WTC11 (cell line): Measurements from ENCODE around the gene SMURF1. TPM values are rescaled to one million over a fixed set of nuclear protein-coding genes. Genes with fewer than 3 reads are reported as not detected.

Experiments used
- ATAC-seq: fragments of 200-7000 bp; cut with Tn5 transposase; 2 replicates; pipeline ENCODE4 v1.10.0; 2021; ENCODE audit warnings: mild to moderate bottlenecking, moderate library complexity
- CTCF ChIA-PET: fragments of 300-600 bp; sonication (Branson Sonifier 250); formaldehyde crosslinking; loops from one replicate; lab custom pipeline; 2021; ENCODE audit warnings: antibody characterized with exemption; lab: Charles Lee
- POLR2A ChIA-PET: fragments of 350-600 bp; sonication (Branson Sonifier 250); formaldehyde crosslinking; loops from one replicate; lab custom pipeline; 2021; ENCODE audit warnings: antibody characterized with exemption; lab: Charles Lee
- DNase-seq: peaks from one replicate; pipeline ENCODE4 v3.0.0; 2021; ENCODE audit warnings: low spot score
- H3K27ac Mint-ChIP-seq: 2 replicates; pipeline ENCODE4 v1.8.0; 2021; ENCODE audit warnings: mixed read lengths
- H3K27me3 Mint-ChIP-seq: 2 replicates; pipeline ENCODE4 v1.8.0; 2021; ENCODE audit warnings: low read depth, mild to moderate bottlenecking, moderate library complexity, mixed read lengths
- H3K36me3 Mint-ChIP-seq: 2 replicates; pipeline ENCODE4 v1.8.0; 2021; ENCODE audit warnings: mixed read lengths
- H3K4me1 Mint-ChIP-seq: 2 replicates; pipeline ENCODE4 v1.8.0; 2022; ENCODE audit warnings: mixed read lengths
- H3K4me3 Mint-ChIP-seq: 2 replicates; pipeline ENCODE4 v1.8.0; 2021; ENCODE audit warnings: mild to moderate bottlenecking, moderate library complexity, mixed read lengths
- H3K9me3 Mint-ChIP-seq: 2 replicates; pipeline ENCODE4 v1.8.0; 2021; ENCODE audit warnings: mixed read lengths
- CREB1 ChIP-seq: sonication (generic); formaldehyde crosslinking; IDR thresholded peaks from 2 replicates; pipeline ENCODE4 v1.8.0; 2023; ENCODE audit warnings: mild to moderate bottlenecking, missing genetic modification reagents
- ESRRA ChIP-seq: sonication (generic); formaldehyde crosslinking; IDR thresholded peaks from 2 replicates; pipeline ENCODE4 v1.8.1; 2022; ENCODE audit warnings: mild to moderate bottlenecking, missing genetic modification reagents, borderline replicate concordance
- ETV6 ChIP-seq: sonication (generic); formaldehyde crosslinking; IDR thresholded peaks from 2 replicates; pipeline ENCODE4 v1.8.1; 2022; ENCODE audit warnings: mild to moderate bottlenecking, missing genetic modification reagents
- JAZF1 ChIP-seq: fragments of 250-450 bp; sonication (Bioruptor Pico); IDR thresholded peaks from 2 replicates; pipeline ENCODE4 v1.9.0; 2021; ENCODE audit warnings: moderate library complexity, mild to moderate bottlenecking, inconsistent platforms
- KAT7 ChIP-seq: sonication (generic); formaldehyde crosslinking; IDR thresholded peaks from 2 replicates; pipeline ENCODE4 v1.8.1; 2023; ENCODE audit warnings: missing genetic modification reagents, mild to moderate bottlenecking, borderline replicate concordance
- MLX ChIP-seq: sonication (generic); formaldehyde crosslinking; IDR thresholded peaks from 2 replicates; pipeline ENCODE4 v1.8.1; 2023; ENCODE audit warnings: mild to moderate bottlenecking, missing genetic modification reagents, moderate library complexity
- MXD4 ChIP-seq: fragments of 250-450 bp; sonication (Bioruptor Pico); IDR thresholded peaks from 2 replicates; pipeline ENCODE4 v1.8.0; 2021; ENCODE audit warnings: mild to moderate bottlenecking, moderate library complexity, borderline replicate concordance
- NR2C2 ChIP-seq: sonication (generic); formaldehyde crosslinking; IDR thresholded peaks from 2 replicates; pipeline ENCODE4 v1.8.0; 2022; ENCODE audit warnings: mild to moderate bottlenecking, missing genetic modification reagents
- USF2 ChIP-seq: sonication (generic); formaldehyde crosslinking; IDR thresholded peaks from 2 replicates; pipeline ENCODE4 v1.8.1; 2023; ENCODE audit warnings: mild to moderate bottlenecking, missing genetic modification reagents, moderate library complexity
- ZBTB21 ChIP-seq: sonication (generic); formaldehyde crosslinking; IDR thresholded peaks from 2 replicates; pipeline ENCODE4 v1.8.1; 2023; ENCODE audit warnings: mild to moderate bottlenecking, missing genetic modification reagents, borderline replicate concordance
- ZNF219 ChIP-seq: sonication (generic); formaldehyde crosslinking; IDR thresholded peaks from 2 replicates; pipeline ENCODE4 v1.8.0; 2023; ENCODE audit warnings: missing genetic modification reagents, mild to moderate bottlenecking, borderline replicate concordance
- ZNF423 ChIP-seq: fragments of 250-450 bp; sonication (Bioruptor Pico); IDR thresholded peaks from 2 replicates; pipeline ENCODE4 v2.1.2; 2022; ENCODE audit warnings: mild to moderate bottlenecking, moderate library complexity
- ZNF425 ChIP-seq: fragments of 250-450 bp; sonication (Bioruptor Pico); conservative IDR thresholded peaks from 2 replicates; pipeline ENCODE4 v1.9.0; 2021; ENCODE audit warnings: mild to moderate bottlenecking
- ZNF671 ChIP-seq: fragments of 250-450 bp; sonication (Bioruptor Pico); IDR thresholded peaks from 2 replicates; pipeline ENCODE4 v1.8.0; 2021; ENCODE audit warnings: mild to moderate bottlenecking
- total RNA-seq: library from RNA; stranded (reverse); gene quantifications from 3 replicates; pipeline ENCODE4 v1.2.3, GENCODE V29; 2021
- TF ChIP-seq, protein P1 (sequence below): fragments of 250-450 bp; sonication (Bioruptor Pico); IDR thresholded peaks from 2 replicates; pipeline ENCODE4 v1.9.0; 2021; ENCODE audit warnings: mild to moderate bottlenecking
- TF ChIP-seq, protein P2 (sequence below): sonication (generic); formaldehyde crosslinking; IDR thresholded peaks from 2 replicates; pipeline ENCODE4 v1.8.1; 2022; ENCODE audit warnings: low read depth, mild to moderate bottlenecking, moderate library complexity, missing genetic modification reagents, borderline replicate concordance
- TF ChIP-seq, protein P3 (sequence below): sonication (generic); formaldehyde crosslinking; IDR thresholded peaks from 2 replicates; pipeline ENCODE4 v1.8.1; 2023; ENCODE audit warnings: mild to moderate bottlenecking, moderate library complexity, missing genetic modification reagents
- TF ChIP-seq, protein P4 (sequence below): sonication (generic); formaldehyde crosslinking; IDR thresholded peaks from 2 replicates; pipeline ENCODE4 v1.8.1; 2023; ENCODE audit warnings: mild to moderate bottlenecking, missing genetic modification reagents
- TF ChIP-seq, protein P5 (sequence below): sonication (generic); formaldehyde crosslinking; IDR thresholded peaks from 2 replicates; pipeline ENCODE4 v1.8.1; 2022; ENCODE audit warnings: mild to moderate bottlenecking, moderate library complexity, missing genetic modification reagents
- TF ChIP-seq, protein P6 (sequence below): sonication (generic); formaldehyde crosslinking; conservative IDR thresholded peaks from 2 replicates; pipeline ENCODE4 v1.8.1; 2023; ENCODE audit warnings: mild to moderate bottlenecking, low read depth, missing genetic modification reagents, moderate library complexity
- TF ChIP-seq, protein P7 (sequence below): sonication (generic); formaldehyde crosslinking; IDR thresholded peaks from 2 replicates; pipeline ENCODE4 v1.8.1; 2023; ENCODE audit warnings: mild to moderate bottlenecking, missing genetic modification reagents

Gene SMURF1
- total RNA-seq, 1 experiment from 2014 or later = 23.2 TPM

GRCh38 chr7:98995523-98996149 lies 148.3 kb downstream of the SMURF1 start:
- CTCF ChIA-PET = no interaction called here
- H3K36me3 Mint-ChIP-seq = peaks cover 48% of the 10 kb centered on the region
- TF ChIP-seq USF2 (CRISPR knock-in tag) (no peak), ZNF671 (CRISPR knock-in tag) (no peak), ZNF219 (CRISPR knock-in tag) (no peak), MLX (no peak), JAZF1 (no peak), ZNF425 (CRISPR knock-in tag) (no peak), ETV6 (no peak), MXD4 (CRISPR knock-in tag) (no peak), CREB1 (no peak), ZNF423 (CRISPR knock-in tag) (no peak), KAT7 (CRISPR knock-in tag) (no peak)
- TF ChIP-seq, protein P1, sequence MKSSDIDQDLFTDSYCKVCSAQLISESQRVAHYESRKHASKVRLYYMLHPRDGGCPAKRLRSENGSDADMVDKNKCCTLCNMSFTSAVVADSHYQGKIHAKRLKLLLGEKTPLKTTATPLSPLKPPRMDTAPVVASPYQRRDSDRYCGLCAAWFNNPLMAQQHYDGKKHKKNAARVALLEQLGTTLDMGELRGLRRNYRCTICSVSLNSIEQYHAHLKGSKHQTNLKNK (CRISPR knock-in tag) = no peak
- TF ChIP-seq, protein P2, sequence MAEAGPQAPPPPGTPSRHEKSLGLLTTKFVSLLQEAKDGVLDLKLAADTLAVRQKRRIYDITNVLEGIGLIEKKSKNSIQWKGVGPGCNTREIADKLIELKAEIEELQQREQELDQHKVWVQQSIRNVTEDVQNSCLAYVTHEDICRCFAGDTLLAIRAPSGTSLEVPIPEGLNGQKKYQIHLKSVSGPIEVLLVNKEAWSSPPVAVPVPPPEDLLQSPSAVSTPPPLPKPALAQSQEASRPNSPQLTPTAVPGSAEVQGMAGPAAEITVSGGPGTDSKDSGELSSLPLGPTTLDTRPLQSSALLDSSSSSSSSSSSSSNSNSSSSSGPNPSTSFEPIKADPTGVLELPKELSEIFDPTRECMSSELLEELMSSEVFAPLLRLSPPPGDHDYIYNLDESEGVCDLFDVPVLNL (CRISPR knock-in tag) = no peak
- no peak overlapping the region for H3K4me3 Mint-ChIP-seq
- POLR2A ChIA-PET = no interaction called here
- H3K9me3 Mint-ChIP-seq = no peaks in the 10 kb centered on the region
- no peaks in the 10 kb centered on the region for H3K27me3 Mint-ChIP-seq
- H3K27ac Mint-ChIP-seq = no peak overlapping the region
- ATAC-seq (no peak), DNase-seq (no peak)
- H3K4me1 Mint-ChIP-seq = no peaks in the 10 kb centered on the region

DNA sequence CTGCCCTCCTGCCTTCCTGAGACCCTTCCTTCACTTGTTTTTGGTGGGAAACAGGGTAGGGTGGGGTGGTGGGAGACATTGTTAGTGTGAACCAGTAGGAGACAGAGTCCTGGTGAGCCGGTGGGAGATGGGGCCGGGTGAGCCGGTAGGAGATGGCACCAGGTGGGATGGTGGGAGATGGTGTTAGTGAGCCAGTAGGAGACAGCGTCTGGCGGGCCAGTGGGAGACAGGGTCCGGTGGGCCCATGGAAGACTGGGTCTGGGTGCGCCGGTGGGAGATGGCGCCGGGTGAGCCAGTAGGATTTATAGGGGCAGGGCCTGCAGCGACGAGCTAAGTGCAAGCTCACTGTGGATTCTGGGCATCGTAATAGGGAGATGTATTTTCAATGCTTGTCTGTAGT lies 148.8 kb downstream of the SMURF1 start:
- ATAC-seq (no peak), DNase-seq (no peak)
- Mint-ChIP-seq H3K27ac (no peak overlapping the region), H3K9me3 (no peaks in the 10 kb centered on the region), H3K4me1 (no peaks in the 10 kb centered on the region), H3K36me3 (peaks cover 52% of the 10 kb centered on the region), H3K4me3 (no peak overlapping the region), H3K27me3 (no peaks in the 10 kb centered on the region)
- ChIA-PET POLR2A (no interaction called here), CTCF (no interaction called here)
- TF ChIP-seq, protein P3, sequence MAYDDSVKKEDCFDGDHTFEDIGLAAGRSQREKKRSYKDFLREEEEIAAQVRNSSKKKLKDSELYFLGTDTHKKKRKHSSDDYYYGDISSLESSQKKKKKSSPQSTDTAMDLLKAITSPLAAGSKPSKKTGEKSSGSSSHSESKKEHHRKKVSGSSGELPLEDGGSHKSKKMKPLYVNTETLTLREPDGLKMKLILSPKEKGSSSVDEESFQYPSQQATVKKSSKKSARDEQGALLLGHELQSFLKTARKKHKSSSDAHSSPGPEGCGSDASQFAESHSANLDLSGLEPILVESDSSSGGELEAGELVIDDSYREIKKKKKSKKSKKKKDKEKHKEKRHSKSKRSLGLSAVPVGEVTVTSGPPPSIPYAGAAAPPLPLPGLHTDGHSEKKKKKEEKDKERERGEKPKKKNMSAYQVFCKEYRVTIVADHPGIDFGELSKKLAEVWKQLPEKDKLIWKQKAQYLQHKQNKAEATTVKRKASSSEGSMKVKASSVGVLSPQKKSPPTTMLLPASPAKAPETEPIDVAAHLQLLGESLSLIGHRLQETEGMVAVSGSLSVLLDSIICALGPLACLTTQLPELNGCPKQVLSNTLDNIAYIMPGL (CRISPR knock-in tag) = no peak
- no peak for TF ChIP-seq ESRRA (CRISPR knock-in tag)
- TF ChIP-seq, protein P4, sequence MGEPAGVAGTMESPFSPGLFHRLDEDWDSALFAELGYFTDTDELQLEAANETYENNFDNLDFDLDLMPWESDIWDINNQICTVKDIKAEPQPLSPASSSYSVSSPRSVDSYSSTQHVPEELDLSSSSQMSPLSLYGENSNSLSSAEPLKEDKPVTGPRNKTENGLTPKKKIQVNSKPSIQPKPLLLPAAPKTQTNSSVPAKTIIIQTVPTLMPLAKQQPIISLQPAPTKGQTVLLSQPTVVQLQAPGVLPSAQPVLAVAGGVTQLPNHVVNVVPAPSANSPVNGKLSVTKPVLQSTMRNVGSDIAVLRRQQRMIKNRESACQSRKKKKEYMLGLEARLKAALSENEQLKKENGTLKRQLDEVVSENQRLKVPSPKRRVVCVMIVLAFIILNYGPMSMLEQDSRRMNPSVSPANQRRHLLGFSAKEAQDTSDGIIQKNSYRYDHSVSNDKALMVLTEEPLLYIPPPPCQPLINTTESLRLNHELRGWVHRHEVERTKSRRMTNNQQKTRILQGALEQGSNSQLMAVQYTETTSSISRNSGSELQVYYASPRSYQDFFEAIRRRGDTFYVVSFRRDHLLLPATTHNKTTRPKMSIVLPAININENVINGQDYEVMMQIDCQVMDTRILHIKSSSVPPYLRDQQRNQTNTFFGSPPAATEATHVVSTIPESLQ (CRISPR knock-in tag) = no peak
- TF ChIP-seq, protein P5, sequence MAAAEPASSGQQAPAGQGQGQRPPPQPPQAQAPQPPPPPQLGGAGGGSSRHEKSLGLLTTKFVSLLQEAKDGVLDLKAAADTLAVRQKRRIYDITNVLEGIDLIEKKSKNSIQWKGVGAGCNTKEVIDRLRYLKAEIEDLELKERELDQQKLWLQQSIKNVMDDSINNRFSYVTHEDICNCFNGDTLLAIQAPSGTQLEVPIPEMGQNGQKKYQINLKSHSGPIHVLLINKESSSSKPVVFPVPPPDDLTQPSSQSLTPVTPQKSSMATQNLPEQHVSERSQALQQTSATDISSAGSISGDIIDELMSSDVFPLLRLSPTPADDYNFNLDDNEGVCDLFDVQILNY (CRISPR knock-in tag) = no peak
- TF ChIP-seq, protein P6, sequence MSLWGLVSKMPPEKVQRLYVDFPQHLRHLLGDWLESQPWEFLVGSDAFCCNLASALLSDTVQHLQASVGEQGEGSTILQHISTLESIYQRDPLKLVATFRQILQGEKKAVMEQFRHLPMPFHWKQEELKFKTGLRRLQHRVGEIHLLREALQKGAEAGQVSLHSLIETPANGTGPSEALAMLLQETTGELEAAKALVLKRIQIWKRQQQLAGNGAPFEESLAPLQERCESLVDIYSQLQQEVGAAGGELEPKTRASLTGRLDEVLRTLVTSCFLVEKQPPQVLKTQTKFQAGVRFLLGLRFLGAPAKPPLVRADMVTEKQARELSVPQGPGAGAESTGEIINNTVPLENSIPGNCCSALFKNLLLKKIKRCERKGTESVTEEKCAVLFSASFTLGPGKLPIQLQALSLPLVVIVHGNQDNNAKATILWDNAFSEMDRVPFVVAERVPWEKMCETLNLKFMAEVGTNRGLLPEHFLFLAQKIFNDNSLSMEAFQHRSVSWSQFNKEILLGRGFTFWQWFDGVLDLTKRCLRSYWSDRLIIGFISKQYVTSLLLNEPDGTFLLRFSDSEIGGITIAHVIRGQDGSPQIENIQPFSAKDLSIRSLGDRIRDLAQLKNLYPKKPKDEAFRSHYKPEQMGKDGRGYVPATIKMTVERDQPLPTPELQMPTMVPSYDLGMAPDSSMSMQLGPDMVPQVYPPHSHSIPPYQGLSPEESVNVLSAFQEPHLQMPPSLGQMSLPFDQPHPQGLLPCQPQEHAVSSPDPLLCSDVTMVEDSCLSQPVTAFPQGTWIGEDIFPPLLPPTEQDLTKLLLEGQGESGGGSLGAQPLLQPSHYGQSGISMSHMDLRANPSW (CRISPR knock-in tag) = no peak
- TF ChIP-seq, protein P7, sequence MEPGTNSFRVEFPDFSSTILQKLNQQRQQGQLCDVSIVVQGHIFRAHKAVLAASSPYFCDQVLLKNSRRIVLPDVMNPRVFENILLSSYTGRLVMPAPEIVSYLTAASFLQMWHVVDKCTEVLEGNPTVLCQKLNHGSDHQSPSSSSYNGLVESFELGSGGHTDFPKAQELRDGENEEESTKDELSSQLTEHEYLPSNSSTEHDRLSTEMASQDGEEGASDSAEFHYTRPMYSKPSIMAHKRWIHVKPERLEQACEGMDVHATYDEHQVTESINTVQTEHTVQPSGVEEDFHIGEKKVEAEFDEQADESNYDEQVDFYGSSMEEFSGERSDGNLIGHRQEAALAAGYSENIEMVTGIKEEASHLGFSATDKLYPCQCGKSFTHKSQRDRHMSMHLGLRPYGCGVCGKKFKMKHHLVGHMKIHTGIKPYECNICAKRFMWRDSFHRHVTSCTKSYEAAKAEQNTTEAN (CRISPR knock-in tag) = no peak
- no peak for TF ChIP-seq ZBTB21 (CRISPR knock-in tag)
- no peak for TF ChIP-seq NR2C2 (CRISPR knock-in tag)
